GM21390 (cell line): ENCODE results near the gene DTX1.
"Not testable (repeated sequence)": the region's sequence is repeated elsewhere in the genome, so short reads cannot be mapped to it uniquely, and the experiment has no call there.

ENCODE experiments used
- ATAC-seq: cut with Tn5 transposase; IDR thresholded peaks from one replicate; pipeline ENCODE4 v1.9.1; 2021; ENCODE audit not compliant: unreplicated experiment

DTX1 gene

DNA sequence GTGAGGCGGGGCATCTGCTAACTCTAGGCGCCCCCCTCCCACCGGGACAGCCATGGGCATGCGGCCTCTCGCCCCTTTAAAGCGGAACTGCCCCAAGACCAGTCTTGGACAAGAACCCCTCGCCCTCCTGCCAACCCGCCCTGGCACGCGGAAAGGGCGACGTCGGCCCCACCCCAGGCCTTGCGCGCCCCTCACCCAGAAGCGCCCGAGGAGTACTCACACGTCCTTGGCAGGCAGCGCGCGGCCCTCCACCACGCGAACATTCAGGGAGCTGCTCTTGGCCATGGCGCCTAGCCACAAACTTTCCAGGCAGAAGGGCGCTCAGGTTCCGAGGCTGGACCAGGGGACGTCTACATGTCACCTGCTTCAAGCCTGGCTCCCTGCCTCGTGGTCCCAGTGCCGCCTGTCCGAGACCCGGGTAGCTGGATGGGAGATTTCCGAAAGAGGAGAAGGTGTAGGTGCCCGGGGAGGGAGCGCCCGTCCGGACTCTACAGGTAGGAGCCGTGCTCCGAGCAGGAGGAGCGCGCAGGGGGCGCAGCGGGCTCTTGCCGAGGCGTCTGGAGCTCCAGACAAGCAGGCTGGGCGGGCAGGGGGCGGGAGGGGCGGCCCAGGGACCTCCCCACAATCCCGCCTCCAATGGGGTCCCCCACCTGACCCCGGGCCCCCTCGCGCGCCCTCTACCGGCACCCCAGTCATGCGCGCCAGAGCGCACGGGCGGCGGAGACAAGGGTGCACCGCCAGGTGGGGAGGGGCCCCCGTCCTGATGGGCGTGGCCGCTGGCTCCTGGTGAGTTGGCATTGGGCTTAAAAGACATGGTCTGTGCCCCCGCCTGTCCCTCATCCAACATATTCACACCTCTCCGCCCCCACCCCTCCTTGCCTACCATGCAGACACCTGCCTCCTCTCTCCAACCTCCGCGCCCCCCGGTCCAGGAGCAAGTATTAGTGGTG, 78.9 kb downstream of the DTX1 start, which contains the start of gene RASAL1:
Gene RASAL1 (minus strand): TSS at position 584 of the 950 bp plus-strand sequence. CDS start 299 bp downstream, at position 285.
- ATAC-seq, result no peak

DNA sequence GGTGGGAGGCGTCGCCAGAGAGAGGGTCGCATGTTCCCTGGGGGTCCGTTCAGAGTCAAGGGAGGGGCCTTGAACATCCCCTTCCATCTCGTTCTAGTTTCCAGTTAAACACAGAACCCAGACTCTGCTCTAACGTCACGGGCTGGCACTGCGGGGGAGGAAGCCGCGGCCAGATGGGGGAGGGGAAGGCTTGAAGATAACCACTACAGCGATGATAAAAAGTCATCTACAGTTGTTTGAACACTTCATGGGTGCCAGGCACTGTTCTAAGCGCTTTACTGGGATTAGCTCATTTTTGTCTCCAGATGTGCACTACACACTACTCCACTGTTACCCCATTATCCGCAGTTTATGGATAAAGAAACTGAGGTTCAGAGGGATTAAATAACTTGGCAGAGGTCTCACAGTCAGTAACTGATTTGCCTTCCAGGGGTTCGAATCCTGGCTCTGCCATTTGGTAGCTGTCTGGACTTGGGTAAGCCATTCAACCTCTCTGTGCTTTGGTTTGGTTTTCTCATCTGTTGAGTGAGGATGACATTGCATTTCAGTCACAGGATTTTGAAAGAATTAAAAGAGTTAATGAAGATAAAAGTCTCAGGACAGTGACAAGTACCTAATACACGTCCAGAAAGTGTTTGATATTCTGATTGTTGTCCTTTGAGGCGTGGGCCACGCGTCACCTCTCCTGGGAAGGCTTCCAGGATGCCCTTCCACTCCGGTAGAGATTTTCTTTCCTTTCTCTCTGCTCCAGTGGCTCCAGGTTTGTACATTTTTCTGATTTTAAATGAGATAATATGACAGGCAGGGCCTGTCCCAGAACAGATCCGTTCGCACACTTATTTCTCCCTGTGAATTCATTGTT, 79.8 kb downstream of the DTX1 start:
- ATAC-seq, result no peak

- no peak for ATAC-seq
Measured at GRCh38 chr12:113136990-113137511, 80.5 kb downstream of the DTX1 start.

DNA sequence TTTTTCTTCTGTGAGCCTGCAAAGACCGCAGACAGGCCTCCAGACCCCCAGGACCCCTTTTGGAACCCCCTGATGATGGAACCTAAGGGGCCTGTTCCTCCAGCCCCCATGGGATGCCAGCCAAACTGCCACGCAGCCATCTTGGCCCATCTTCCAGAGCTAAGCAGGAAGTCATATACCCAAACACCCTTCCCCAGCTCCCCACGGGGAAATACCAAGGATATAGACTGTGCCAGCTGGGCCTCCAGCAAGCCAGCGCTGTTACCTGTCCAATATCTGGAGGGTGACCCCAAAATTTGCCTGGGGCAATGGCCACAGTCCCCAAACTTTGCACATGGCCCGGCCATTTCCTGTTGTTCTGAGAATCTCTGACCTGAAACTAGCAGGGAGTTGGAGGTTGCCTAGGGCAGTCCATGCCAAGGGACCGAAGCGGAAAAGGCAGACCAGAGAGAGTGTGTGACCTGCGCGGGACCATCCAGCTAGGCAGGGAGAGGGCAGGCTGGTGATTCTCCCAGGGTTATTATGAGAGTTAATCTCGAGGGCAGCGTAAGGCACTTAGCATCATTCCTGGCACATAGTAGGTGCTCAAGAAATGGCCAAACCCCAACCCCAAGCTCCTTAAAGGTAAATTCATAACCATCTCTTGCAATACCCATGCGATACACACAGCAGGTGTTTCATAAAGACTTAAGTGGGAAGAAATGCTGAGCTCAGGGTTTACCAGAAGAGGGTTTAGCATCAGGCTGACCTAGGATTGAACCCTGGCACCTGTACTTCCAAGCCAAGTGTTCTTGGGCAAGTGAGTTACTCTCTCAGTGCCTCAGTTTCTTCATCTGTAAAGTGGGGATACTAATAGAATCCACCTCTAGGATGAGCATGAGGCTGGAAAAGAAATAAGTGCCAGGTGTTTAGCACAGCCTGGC, 81.6 kb downstream of the DTX1 start:
- ATAC-seq, result no peak

DNA sequence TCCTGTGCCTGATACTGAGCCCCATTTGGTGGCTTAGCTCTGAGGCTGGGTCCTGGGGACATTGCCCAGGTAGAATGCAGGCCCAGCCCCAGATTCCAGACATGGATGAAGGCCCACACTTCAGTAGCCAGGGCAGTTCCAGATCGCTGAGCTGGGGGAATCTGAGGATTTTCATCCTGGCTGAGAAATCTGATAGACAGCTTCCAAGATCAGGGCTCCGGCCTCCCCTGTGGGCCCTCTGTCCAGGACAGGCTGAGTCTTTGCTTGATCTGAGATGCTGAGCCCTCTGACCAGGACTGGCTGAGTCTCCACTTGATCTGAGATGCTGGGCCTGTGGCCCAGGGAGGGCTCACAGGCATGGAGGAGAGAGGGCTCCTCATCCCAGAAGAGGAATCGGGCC, 82.3 kb downstream of the DTX1 start:
- ATAC-seq, result no peak

DNA sequence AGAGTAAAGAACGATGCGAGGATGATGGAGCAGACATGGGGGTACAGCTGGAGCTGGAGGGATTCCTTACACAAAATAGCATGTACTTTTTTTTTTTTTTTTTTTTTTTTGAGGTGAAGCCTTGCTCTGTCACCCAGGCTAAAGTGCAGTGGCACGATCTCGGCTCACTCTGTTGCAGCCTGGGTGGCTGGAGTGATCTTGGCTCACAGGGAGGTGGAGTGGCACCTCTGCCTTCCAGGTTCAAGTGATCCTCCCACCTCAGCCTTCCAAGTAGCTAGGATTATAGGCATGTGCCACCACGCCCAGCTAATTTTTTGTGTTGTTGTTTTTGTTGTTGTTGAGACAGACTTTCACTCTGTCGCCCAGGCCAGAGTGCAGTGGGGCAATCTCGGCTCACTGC, 84.2 kb downstream of the DTX1 start:
- no peak for ATAC-seq

DNA sequence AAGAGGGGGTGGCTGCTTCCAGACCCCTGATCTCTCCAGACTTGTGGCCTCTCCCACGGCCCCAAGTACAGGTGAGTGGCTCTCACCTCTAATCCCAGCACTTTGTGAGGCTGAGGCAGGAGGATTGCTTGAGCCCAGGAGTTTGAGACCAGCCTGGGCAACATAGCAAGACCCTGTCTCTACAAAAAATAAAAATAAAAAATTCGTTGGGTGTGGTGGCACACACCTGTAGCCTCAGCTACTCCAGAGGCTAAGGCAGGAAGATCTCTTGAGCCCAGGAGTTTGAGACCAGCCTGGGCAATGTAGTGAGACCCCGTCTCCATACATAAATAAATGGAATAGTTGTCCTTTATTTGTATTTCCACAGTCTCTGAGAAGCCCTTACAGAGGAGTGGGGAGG, 85.2 kb downstream of the DTX1 start:
- not testable (repeated sequence) for ATAC-seq

DNA sequence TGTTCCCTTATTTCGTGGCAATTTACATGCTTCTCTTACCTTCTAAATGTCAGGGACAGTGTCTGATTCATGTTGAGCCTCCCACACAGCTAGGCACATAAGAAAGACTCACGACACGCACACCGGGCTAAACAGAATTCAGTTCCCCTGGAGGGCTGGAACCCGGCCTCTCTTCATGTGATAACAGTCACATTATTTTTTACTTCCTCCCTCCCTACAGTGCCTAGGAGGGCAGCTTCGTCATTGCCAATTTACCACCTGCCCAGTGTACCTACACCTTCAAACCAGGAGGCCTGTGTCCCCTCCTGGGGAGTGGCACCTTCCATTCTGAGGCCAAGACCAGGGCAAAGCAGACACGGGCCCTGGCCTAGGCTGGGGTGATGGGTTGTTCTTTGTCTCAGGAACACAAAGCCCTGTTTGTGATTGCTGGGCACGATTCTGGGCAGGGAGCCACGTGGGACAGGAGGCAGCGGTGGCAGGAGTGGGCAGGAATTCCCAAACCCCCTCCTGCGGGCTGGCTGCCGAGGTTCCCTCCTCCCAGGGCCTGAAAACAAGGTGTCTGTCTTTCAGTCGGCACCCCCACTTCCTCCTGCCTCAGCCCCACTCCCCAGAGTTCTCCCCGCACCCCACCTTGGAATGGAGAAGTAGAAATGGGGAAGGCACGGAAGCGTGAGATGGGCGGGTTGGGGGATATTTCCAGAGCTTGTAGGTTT, 85.8 kb downstream of the DTX1 start:
- no peak for ATAC-seq

GRCh38 chr12:113142886-113143332, 86.4 kb downstream of the DTX1 start:
- ATAC-seq, result no peak

DNA sequence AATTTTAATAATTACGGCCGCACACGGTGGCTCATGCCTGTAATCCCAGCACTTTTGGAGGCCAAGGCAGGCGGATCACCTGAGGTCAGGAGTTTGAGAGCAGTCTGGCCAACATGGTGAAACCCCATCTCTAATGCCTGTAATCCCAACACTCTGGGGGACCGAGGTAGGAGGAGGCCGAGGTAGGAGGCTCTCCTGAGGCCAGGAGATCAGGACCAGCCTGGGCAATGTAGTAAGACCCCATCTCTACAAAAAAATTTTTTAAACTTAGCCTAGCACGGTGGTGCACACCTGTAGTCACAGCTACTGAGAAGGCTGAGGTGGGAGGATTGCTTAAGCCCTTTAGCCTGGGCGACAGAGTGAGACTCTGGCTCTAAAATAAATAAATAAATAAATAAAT, 87.4 kb downstream of the DTX1 start:
- no peak for ATAC-seq

DNA sequence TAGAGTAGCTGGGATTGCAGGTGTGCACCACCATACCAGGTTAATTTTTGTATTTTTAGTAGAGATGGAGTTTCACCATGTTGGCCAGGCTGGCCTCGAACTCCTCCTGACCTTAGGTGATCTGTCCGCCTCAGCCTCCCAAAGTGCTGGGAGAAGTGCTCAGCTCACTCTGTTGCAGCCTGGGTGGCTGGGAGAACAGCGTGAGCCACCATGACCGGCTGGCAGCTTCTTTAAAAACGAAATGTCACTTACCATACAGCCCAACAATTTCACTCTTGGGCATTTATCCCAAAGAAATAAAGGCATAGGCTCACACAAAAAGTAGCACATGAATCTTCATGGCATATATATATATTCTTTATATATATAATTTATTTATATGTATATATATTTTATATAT, 88.3 kb downstream of the DTX1 start:
- no peak for ATAC-seq

DNA sequence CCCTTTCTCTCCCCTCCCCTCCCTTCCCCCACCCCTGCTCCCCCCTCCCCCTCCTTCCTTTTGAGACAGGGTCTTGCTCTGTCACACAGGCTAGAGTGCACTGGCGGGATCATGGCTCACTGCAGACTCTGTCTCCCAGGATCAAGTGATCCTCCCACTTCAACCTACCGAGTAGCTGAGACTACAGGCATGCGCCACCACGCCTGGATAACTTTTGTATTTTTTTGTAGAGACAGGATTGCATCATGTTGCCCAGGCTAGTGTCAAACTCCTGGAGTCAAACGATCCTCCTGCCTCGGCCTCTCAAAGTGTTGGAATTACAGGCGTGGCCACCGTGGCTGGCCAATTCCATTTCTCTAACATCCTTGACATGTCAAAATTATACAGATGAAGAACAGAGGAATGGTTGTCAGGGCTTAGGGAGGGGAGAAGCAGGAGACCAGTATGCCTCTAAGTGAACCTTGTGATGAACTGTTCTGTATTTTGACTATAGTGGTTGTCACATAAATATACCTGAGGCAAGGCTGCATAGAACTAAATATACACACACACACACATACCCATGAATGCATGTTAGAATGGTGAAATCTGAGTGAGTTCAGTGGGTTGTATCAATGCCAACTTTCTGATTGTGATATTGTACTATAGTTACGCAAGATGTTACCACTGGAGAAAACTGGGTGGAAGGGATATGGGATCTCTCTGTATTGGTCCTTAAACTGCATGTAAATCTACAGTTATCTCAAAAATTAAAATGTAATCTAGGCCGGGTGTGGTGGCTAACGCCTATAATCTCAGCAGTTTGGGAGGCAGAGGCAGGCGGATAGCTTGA, 89.4 kb downstream of the DTX1 start:
- no peak for ATAC-seq

- ATAC-seq, result no peak
Measured at GRCh38 chr12:113146999-113147398, 90.5 kb downstream of the DTX1 start.
